NB4 (cell line): ENCODE data around the gene C15orf62.

Experiments used
- DNase-seq: peaks from one replicate; pipeline ENCODE4 v3.0.0; 2010; ENCODE audit warnings: low read depth
- H3K4me3 ChIP-seq: one replicate; pipeline ENCODE4 v1.5.1; 2011; ENCODE audit warnings: mild to moderate bottlenecking, low read depth, low read length, moderate library complexity
- CTCF ChIP-seq: IDR thresholded peaks from one replicate; pipeline ENCODE4 v1.5.1; 2012; ENCODE audit warnings: low read depth, low read length
- MYC ChIP-seq: IDR thresholded peaks from 2 replicates; pipeline ENCODE4 v1.6.1; 2011; ENCODE audit warnings: low read depth, low read length
- POLR2A ChIP-seq: IDR thresholded peaks from 2 replicates; pipeline ENCODE4 v1.6.1; 2011; ENCODE audit warnings: mild to moderate bottlenecking; ENCODE audit not compliant: insufficient read length; ENCODE audit errors: extremely low read depth
- TF ChIP-seq, protein P1 (sequence below): IDR thresholded peaks from 2 replicates; pipeline ENCODE4 v1.6.1; 2011; ENCODE audit warnings: low read depth, low read length

Gene C15orf62

GRCh38 chr15:40787991-40788390, 18.2 kb downstream of the C15orf62 start:
- TF ChIP-seq, protein P1, sequence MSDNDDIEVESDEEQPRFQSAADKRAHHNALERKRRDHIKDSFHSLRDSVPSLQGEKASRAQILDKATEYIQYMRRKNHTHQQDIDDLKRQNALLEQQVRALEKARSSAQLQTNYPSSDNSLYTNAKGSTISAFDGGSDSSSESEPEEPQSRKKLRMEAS = no peak
- TF ChIP-seq MYC (no peak), CTCF (no peak), POLR2A (no peak)
- no peak for DNase-seq
- no peak overlapping the region for H3K4me3 ChIP-seq

GRCh38 chr15:40789119-40789518, 19.3 kb downstream of the C15orf62 start:
- no peak overlapping the region for H3K4me3 ChIP-seq
- TF ChIP-seq POLR2A = no peak
- TF ChIP-seq, protein P1 = no peak
- TF ChIP-seq MYC = no peak
- no peak for TF ChIP-seq CTCF
- no peak for DNase-seq

- DNase-seq = no peak
- no peak overlapping the region for H3K4me3 ChIP-seq
- no peak for TF ChIP-seq CTCF
- TF ChIP-seq, protein P1 = no peak
- TF ChIP-seq MYC = no peak
- TF ChIP-seq POLR2A = no peak
Measured at GRCh38 chr15:40789999-40790398, 20.2 kb downstream of the C15orf62 start.

DNA sequence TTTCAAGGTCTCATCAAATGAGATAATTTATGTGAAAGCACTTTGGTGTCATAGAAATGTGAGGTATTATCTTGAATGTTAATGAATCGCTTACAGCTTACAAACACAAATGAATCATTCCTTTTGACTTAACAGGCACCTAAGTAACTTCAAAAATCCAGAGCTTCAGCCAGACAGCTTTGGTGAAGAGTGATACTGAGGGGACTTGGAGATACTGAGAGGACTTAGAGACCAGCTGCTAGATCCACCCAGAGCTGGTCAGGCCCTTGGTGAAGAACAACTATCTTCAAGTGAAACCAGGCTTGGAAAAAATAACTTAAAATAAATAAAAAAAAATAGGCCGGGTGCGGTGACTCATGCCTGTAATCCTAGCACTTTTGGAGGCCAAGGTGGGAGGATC, 20.9 kb downstream of the C15orf62 start:
- no peak overlapping the region for H3K4me3 ChIP-seq
- DNase-seq = no peak
- TF ChIP-seq MYC (no peak), POLR2A (no peak)

GRCh38 chr15:40792394-40792793, 22.6 kb downstream of the C15orf62 start:
- no peak overlapping the region for H3K4me3 ChIP-seq
- TF ChIP-seq CTCF (no peak), POLR2A (no peak), MYC (no peak)
- TF ChIP-seq, protein P1 = no peak
- no peak for DNase-seq

DNA sequence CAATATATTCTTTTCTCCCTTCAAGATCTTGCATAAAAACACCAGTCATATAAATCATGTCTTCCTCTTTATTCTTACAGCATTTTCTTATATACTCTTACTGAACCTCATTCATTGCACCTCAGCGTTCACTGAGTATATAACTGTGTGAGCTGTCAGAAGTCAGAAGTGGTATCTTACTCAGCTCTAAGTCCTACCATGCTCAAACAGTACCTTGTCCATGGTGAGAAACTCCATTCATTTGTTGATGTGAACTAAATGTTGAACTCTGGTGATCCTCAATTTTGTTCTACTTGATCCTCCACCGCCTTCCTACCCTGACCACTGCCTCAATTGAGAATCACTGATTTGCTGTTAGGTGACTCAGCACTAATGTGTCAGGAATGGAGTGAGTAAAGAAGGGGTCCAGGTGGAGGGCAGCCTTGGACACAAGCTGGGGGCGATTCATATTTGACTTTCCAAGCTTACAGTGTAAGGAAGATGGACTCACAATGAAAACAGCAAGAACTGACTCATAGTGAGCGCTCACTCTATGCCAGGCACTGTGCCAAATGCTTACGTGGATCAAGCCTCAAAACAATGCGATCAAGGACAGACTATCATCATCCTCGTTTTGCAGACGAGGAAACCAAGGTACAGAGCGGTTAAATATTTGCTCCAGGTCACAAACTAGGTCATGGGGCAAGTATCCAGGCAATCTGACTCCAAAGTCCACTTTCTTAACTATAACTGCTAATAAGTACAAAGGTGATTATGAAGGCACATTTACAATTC, 23.6 kb downstream of the C15orf62 start:
- no peak for DNase-seq
- H3K4me3 ChIP-seq = no peak overlapping the region
- TF ChIP-seq POLR2A (no peak), MYC (no peak), CTCF (no peak)
- TF ChIP-seq, protein P1 = no peak
